Measurements from ENCODE around the gene ASCC1. TPM values are rescaled to one million over a fixed set of nuclear protein-coding genes. Genes with fewer than 3 reads are reported as not detected.

ASCC1 gene, protein sequence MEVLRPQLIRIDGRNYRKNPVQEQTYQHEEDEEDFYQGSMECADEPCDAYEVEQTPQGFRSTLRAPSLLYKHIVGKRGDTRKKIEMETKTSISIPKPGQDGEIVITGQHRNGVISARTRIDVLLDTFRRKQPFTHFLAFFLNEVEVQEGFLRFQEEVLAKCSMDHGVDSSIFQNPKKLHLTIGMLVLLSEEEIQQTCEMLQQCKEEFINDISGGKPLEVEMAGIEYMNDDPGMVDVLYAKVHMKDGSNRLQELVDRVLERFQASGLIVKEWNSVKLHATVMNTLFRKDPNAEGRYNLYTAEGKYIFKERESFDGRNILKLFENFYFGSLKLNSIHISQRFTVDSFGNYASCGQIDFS
- total RNA-seq: 23.0 and 26.9 TPM in 2 replicates

DNA sequence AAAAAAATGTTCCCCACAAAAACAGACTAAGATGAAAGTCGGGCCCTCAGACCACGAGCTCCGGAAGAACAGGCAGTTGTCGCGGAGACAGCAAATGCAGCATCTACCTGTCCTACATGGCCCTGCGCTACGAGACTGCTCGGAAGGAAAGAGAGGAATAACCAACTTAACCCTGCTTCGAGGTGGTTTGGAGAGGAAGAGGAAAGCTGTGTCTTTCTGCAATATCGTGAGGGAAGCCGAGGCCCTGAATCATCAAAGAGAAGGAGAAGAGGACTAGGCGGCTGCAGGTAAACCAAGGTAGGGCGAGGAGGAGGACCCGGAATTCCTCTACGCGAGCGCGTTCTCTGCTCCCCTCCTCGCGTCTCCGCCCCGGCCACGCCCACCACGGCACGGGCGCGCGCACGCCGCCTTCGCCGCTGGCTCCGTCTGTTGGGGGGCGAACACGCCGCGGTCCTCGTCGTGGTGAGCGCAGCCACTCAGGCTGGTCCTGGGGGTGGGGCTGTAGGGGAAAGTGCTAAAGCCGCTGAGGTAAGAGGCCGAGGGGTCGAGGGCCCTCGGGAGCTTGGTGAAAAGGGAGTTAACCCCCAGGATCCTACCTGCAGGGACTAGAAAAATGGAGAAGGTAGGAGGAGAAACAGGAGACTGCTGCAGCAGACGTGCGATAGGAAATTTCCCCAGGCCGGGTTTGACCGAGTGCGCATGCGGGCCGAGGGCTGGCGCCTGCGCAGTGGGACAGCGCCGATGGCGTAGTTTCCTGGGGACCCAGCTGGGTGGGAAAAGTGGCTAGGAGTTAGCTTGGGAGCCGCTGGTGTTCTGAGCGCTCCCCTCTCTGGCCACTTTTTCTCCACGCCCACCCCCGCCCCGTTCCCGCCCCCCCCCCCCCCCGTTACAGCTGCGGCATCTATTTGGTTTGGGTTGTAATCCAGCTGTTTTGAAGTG, at the start of gene ASCC1, which contains the start of gene ANAPC16:
ASCC1 (minus strand) TSS at position 666 of the 939 bp plus-strand sequence. CDS start 2,978 bp downstream, outside the sequence.
ANAPC16 (plus strand) TSS at position 402 of the 939 bp plus-strand sequence. CDS start 7,903 bp downstream, outside the sequence.

DNA sequence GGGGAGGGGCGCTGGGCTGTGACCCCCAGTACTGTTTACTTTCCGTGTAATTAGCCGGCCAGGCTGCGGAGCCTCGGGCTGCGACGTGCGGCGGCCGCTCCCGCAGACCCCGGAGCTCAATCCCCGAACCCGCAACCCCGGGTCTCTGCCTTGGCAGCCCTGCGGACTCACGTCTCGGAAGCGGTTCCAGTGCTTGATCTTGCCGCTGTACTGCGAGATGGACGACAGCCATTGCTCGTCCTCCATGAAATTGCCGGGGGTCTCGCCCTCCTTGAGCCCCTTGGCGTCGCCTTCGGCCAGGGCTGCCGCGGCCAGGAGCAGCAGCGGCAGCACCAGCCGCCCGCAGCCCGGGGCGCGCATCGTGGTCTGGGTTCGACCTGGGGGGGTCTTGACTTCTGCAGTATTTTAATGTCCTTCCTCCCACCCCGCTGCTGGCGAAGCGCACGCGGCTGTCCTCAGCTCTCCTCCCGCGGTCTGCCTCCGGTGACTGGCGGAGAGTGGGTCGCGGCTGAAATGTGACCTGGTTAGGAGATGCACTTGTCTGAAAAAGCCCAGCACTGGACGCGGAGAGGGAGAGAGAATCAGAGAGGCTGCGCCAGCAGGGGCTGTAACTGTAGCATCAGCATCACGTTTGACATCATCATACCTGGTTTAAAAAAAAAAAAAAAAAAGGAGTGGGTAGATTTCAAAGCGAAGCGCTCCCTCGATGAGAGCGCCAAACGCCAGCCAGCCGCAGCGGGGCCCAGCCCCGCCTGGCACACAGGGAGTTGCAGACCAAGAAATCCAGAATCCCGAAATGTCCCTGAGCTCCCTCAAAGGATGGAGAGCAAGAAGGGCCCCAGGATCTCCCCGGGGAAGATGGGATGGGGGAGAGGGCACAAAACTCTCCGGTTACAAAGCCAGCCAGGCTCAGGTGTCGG, 127.8 kb downstream of the ASCC1 start, which contains the start of gene SPOCK2:
SPOCK2 (minus strand) TSS at position 583 of the 920 bp plus-strand sequence; CDS start at position 360, 223 bp downstream.

Other genes with a start within 250 kb of the ASCC1 start
- gene SPOCK2, start 127.7 kb downstream of the ASCC1 start, total RNA-seq: 0.18 and 0.28 TPM in 2 replicates
- 37.5 and 45.7 TPM in 2 replicates for gene ANAPC16, start 264 bp downstream of the ASCC1 start, total RNA-seq
- 241 and 853 TPM in 2 replicates for gene DDIT4, start 57.6 kb upstream of the ASCC1 start, total RNA-seq
- 22.0 and 29.6 TPM in 2 replicates for gene DNAJB12, start 138.6 kb upstream of the ASCC1 start, total RNA-seq

Data from endothelial cell of coronary artery (primary cell).